DND-41 (cell line): ENCODE data around the gene TMX1.

Experiments
- CTCF ChIP-seq: IDR thresholded peaks from 2 replicates; pipeline ENCODE4 v1.5.1; 2012; ENCODE audit warnings: borderline replicate concordance, low read length, moderate library complexity, mild to moderate bottlenecking; ENCODE audit not compliant: poor library complexity, severe bottlenecking; ENCODE audit errors: extremely low read depth
- EZH2 ChIP-seq: IDR thresholded peaks from 3 replicates; pipeline ENCODE4 v1.6.1; 2012; ENCODE audit warnings: borderline replicate concordance, low read depth, mild to moderate bottlenecking, moderate library complexity, low read length, inconsistent platforms; ENCODE audit not compliant: severe bottlenecking

- TF ChIP-seq CTCF (peak; percentile 39), EZH2 (no peak)
Observed at GRCh38 chr14:51242545-51243490, 2.8 kb downstream of the TMX1 start.
